HT1080 (cell line): Measurements from ENCODE around the gene BMPR1B. TPM values are rescaled to one million over a fixed set of nuclear protein-coding genes. Genes with fewer than 3 reads are reported as not detected.
"Not testable (repeated sequence)": the region's sequence is repeated elsewhere in the genome, so short reads cannot be mapped to it uniquely, and the experiment has no call there.

Experiments
- DNase-seq: peaks from one replicate; pipeline ENCODE4 v3.0.0-alpha.2; 2015; ENCODE audit warnings: low read depth
- total RNA-seq: library from RNA; depleted of rRNA; stranded (reverse); fragments of >200 nt; shearing (Covaris generic); gene quantifications from 2 replicates; pipeline ENCODE4 v1.2.3, GENCODE V29; 2014

Gene BMPR1B
- total RNA-seq, 1 experiment from 2014 or later, result 3.2 TPM

DNA sequence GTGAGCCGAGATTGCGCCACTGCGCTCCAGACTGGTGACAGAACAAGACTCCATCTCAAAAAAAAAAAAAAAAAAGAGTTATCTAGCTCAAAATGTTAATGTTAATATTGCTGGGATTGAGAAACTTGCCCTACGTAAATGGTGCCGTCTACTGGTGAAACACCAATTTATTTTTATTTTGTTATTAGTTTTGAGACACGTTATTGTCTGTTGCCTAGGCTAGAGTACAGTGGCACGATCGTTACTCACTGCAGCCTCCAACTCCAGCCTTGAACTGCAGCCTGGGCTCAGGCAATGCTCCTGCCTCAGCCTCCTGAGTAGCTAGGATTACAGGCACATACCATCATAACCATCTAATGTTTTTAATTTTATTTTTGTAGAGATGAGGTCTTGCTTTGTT is 262.8 kb downstream of the BMPR1B start:
- no peak for DNase-seq

- DNase-seq, result no peak
Observed at GRCh38 chr4:95021099-95021498, 263.3 kb downstream of the BMPR1B start.

DNA sequence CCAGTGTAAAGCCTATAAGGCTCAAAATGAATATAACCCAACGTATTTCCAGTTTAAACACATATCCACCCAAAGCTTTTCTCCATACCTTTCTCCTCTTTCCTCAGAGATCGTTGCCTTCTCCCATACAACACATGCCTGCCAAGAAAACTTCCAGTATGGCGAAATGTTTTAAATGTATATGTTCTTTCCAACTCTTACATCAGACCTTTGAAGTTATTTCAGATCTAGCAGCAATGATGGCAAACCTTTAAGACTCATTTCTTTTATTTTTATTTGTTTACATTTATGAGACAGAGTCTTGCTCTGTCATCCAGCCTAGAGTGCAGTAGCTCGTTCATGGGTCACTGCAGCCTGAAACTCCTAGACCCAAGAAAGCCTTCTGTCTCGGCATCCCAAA is 265.4 kb downstream of the BMPR1B start:
- no peak for DNase-seq

- DNase-seq, result no peak
Observed at GRCh38 chr4:95027905-95028618, 270.3 kb downstream of the BMPR1B start.

DNA sequence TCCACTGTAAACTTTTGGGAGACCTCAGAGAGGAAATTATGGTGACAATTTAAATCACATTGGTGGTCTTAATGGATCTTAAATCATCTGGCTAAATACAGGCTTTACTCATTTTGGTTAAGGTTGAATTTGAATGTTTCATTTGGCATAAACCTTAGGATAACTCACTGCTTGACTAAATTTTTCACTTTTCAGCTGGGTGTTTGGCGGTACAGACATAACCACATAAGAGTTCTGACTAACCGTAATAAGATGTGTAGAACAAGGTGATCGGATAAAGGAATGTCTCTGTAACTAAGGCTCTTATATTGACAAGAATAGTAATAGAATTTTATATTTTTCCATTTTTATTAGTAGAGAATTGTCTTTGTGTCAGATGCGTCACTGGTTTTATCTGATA is 281.0 kb downstream of the BMPR1B start:
- DNase-seq, result no peak

DNA sequence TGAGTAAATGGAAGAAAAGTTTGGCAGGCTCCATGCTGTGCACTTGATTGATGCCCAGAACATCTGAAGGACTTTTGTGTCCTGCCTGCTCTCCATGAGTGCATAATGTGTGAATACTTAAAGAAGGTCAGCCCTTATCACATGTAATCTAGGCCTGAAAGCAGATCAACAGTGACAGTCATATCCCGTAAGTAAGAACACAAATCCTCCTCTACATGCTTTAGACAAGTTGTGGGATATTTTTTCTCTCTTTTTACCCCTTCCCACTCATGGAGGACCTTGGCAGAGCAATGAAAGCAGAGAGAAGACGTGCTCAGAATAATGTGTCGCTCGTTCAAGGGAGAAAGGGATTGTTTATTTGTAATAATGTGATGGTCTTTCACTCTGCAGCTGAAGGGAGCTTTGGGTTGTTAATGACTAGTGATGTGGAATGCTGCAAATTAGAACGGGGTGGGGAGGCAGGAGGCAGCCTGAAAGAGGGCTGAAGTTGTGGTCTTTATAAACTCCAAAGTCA is 286.6 kb downstream of the BMPR1B start:
- DNase-seq, result no peak

- DNase-seq, result no peak
Observed at GRCh38 chr4:95045429-95045828, 287.7 kb downstream of the BMPR1B start.

DNA sequence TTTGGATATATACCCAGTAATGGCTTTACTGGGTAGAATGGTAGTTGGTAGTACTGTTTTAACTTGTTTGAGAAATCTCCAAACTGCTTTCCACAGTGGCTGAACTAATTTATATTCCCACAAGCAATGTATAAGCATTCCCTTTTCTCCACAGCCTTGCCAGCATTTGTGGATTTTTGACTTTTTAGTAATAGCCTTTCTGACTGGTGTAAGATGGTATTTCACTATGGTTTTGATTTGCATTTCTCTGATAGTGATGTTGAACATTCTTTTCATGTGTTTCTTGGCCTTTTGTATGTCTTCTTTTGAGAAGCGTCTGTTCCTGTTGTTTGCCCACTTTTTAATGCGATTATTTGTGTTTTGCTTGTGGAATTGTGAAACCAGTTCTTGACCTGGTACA is 290.5 kb downstream of the BMPR1B start:
- no peak for DNase-seq

DNA sequence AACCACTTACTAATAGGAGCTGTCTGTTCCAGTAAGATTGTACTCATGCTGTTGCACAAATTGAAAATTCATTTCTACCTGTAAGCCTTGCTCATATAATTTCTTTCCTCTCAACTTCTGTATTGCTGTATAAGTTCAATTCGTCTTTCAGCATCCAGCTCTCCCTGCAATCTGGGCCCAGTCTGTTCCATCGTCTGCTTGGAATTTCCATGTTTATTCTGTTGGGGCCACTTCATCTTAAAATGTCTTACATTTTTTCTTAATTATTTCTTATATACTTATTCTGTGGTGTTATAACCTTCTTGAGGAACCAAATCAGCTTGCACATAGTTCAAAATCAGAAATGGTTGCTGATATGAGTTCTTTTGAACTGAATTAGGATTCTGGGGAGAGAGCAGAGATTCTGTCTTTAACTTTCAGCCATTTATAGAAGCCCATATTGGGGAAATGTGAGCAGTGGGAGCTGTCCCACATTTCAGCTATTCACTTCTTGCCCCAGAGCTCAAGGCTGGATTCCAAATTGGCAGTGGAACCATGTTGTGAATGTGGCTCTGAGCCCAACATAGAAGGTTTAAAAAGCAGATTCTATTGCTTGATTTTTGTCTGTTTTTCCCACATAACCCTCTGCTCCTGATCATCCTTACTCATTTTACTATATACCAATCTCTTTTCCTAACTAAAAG is 291.9 kb downstream of the BMPR1B start:
- no peak for DNase-seq

DNA sequence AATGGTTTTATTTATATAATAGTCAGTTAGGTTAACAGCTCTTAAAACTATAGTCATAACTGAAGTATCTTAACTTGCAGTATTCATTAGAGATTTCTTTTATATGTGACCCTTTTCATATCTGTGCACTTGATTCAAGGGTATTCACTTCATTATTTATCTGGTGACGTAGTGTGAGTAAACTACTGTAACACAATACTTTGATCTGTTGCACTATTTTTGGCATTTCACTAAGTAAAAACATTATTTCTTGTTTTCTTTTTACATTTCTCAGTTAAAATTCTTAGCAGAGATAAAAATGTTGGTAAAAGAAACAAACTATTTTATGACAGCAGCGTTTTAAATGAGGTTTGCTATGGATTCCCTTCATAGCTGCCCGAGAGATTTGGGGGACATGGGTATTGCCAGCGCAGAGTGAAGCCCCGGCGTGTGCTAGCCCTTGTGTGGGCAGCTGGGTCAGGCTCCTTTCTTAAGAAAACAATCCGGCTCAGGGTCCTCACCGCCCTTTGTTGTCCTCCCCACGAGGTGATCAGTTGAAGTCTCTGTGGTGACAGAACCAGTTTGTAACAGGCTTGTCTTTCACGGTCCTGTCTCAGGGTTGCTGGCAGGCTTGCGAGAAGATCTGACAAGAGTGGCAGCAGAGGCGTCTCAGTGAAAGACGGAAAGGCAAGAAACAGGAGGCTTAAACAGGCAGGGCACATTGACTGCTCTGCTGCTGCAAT is 293.4 kb downstream of the BMPR1B start:
- no peak for DNase-seq

- DNase-seq, result no peak
Observed at GRCh38 chr4:95051702-95052020, 293.9 kb downstream of the BMPR1B start.

DNA sequence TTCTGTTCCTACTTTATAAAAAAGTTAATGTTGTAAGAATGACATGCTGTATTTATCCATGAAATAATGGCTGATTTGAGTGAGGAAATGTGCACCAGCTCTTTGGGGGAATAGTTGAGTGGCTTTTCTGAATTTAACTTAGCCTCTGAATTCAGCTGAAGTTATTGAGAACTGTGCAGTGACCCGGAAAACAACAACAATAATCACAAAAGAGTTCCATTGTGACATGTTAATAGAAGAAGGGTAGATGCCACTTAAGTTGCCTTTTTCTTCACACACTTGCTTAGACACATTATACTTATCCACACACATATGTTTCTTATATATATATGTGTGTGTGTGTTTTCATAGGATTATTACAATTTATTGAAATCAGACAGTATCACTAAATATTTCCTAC is 301.2 kb downstream of the BMPR1B start:
- no peak for DNase-seq

GRCh38 chr4:95059663-95060062 is 301.9 kb downstream of the BMPR1B start:
- DNase-seq, result no peak

- no peak for DNase-seq
Observed at GRCh38 chr4:95061220-95061619, 303.5 kb downstream of the BMPR1B start.

GRCh38 chr4:95061801-95062200 is 304.0 kb downstream of the BMPR1B start:
- not testable (repeated sequence) for DNase-seq

DNA sequence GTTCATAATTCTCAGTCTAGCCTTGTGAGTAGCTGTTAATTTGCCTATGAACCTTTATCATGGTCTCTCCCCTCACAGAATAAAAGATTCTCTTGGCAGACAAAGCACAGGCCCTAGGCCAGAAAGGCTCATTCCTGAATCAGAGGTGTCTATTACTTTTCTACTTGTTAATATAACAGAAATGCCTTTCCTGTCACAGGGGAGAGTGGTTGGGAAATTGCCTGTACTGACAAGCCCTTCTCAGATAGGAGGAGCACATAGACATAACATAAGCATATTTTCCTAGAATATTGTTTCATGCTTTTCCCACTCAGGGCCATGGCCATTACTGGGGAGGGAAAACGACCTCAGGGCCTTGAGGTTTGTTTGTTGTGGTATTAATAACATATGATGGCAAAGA is 308.3 kb downstream of the BMPR1B start:
- no peak for DNase-seq

DNA sequence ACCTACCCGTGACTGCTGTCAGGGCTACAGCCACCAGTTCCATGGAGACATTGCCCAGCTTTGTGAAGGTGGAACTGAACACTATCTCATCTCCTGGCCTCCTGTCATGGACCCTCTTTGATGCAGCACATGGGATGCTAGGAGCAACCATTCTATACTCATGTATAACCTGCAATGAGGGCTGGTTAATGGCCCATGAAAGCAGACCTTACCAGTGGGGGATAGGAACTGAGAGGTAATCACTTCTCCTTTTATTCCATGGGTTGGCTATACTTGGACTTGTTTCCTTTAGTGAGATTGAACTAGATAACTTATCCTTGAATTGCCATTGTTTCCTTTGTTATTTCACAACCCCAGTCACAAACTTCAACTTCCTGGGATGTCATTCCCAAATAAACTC is 310.6 kb downstream of the BMPR1B start:
- no peak for DNase-seq

DNA sequence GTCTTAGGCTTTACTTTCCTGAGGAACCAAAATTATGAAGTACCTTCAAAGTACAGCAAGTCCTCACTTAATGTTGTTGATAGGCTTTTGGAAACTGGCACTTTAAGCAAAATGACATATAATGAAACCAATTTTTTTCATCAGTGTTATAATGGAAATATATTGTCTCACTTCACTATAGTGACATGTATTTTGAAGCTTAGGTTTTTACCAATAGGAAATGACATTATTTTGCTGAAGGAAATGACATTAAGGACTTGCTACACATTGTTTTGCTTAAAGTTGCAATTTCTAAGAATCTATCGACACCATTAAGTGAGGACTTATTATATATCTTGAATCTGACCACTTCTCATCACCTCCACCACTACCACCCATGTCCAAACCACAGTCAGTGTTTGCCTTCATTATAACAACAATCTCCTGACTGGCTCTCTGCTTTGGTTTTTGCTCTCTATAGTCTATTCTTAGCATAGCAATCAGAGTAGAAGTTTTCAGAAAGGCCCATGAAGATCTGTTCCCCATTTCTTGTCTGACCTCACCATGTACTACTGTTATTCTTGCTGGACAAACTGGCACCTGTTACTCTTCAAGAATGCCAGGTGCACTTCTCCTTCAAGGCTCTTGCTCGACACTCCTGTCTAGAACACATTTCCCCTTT is 311.2 kb downstream of the BMPR1B start:
- no peak for DNase-seq

- DNase-seq, result no peak
Observed at GRCh38 chr4:95071851-95072250, 314.1 kb downstream of the BMPR1B start.

- DNase-seq, result no peak
Observed at GRCh38 chr4:95073646-95074045, 315.9 kb downstream of the BMPR1B start.

GRCh38 chr4:95077864-95078263 is 320.1 kb downstream of the BMPR1B start:
- DNase-seq, result no peak

DNA sequence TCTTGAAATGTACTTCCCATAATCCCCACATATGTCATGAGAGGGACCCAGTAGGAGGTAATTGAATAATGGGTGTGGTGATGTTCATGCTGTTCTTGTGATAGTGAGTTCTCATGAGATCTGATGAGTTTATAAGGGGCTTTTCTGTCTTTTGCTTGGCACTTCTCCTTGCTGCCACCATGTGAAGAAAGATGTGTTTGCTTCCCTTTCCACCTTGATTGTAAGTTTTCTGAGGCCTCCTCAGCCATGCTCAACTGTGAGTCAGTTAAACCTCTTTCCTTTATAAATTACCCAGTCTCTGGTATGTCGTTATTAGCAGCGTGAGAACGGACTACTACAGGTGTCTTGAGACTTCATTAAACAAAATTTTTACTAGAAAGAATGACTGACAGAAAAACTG is 323.2 kb downstream of the BMPR1B start:
- DNase-seq, result no peak
